Measurements from ENCODE around the gene SPINK5. TPM values are rescaled to one million over a fixed set of nuclear protein-coding genes. Genes with fewer than 3 reads are reported as not detected.

SPINK5 gene
- total and polyA plus RNA-seq, 3 donors from 2014 or later = 0.90 to 3.5 (median 1.1) TPM

- no peak for DNase-seq
- WGBS, 2 donors = 75 to 93% methylated on average over 1 of the region's 1 CpG
- Histone ChIP-seq H3K36me3 (ENCODE audit: low read depth, missing control alignments) (no peaks in the 10 kb centered on the region), H3K4me1 (no peaks in the 10 kb centered on the region), H3K27me3 (no peaks in the 10 kb centered on the region), H3K4me3 (no peak overlapping the region), H3K27ac (no peak overlapping the region), H3K9me3 (no peaks in the 10 kb centered on the region)
- TF ChIP-seq CTCF (IDR thresholded peaks at IDR 0.05) (no peak), POLR2A (IDR thresholded peaks at IDR 0.05) (no peak)
- intact Hi-C loops (cut with DNase I; ENCODE audit: low total_unique reads) = no loop called here
Observed at GRCh38 chr5:148163345-148163744, 99.6 kb downstream of the SPINK5 start.

GRCh38 chr5:148166550-148167283 lies 102.9 kb downstream of the SPINK5 start:
- H3K27ac ChIP-seq = no peak overlapping the region
- no peaks in the 10 kb centered on the region for H3K9me3 ChIP-seq
- TF ChIP-seq CTCF (IDR thresholded peaks at IDR 0.05) (no peak), POLR2A (IDR thresholded peaks at IDR 0.05) (no peak)
- H3K36me3 ChIP-seq (ENCODE audit: low read depth, missing control alignments) = no peaks in the 10 kb centered on the region
- intact Hi-C loops (cut with DNase I; ENCODE audit: low total_unique reads) = no loop called here
- WGBS, 2 donors = 88 to 90% methylated on average over 4 of the region's 4 CpGs
- DNase-seq = no peak
- H3K27me3 ChIP-seq = no peaks in the 10 kb centered on the region
- no peak overlapping the region for H3K4me3 ChIP-seq
- no peaks in the 10 kb centered on the region for H3K4me1 ChIP-seq

- H3K4me3 ChIP-seq = no peak within 1 kb of the TSS
- no peaks in the 10 kb centered on the region for H3K9me3 ChIP-seq
- DNase-seq = no peak
- no peaks in the 10 kb centered on the region for H3K36me3 ChIP-seq (ENCODE audit: low read depth, missing control alignments)
- H3K4me1 ChIP-seq = no peaks in the 10 kb centered on the region
- H3K27ac ChIP-seq = no peak within 1 kb of the TSS
- no peaks in the 10 kb centered on the region for H3K27me3 ChIP-seq
- no peak for TF ChIP-seq CTCF (IDR thresholded peaks at IDR 0.05)
- no peak for TF ChIP-seq POLR2A (IDR thresholded peaks at IDR 0.05)
- WGBS, 2 donors = 91 to 100% methylated on average over 1 of the region's 1 CpG
- intact Hi-C loops (cut with DNase I; ENCODE audit: low total_unique reads) = no loop called here
Observed at GRCh38 chr5:148168246-148168645, 104.5 kb downstream of the SPINK5 start, which contains the start of gene SPINK14. SPINK14 (plus strand) TSS chr5:148168546; CDS start chr5:148169733, 1,187 bp downstream.

- Histone ChIP-seq H3K4me1 (no peaks in the 10 kb centered on the region), H3K27ac (no peak overlapping the region), H3K27me3 (no peaks in the 10 kb centered on the region), H3K4me3 (no peak overlapping the region), H3K36me3 (ENCODE audit: low read depth, missing control alignments) (no peaks in the 10 kb centered on the region), H3K9me3 (no peaks in the 10 kb centered on the region)
- TF ChIP-seq POLR2A (IDR thresholded peaks at IDR 0.05) (no peak), CTCF (IDR thresholded peaks at IDR 0.05) (no peak)
- DNase-seq = no peak
- WGBS, 2 donors = 81 to 89% methylated on average over 2 of the region's 2 CpGs
- intact Hi-C loops (cut with DNase I; ENCODE audit: low total_unique reads) = no loop called here
Observed at GRCh38 chr5:148172377-148172776, 108.6 kb downstream of the SPINK5 start.

- Histone ChIP-seq H3K27me3 (no peaks in the 10 kb centered on the region), H3K4me3 (no peak overlapping the region), H3K27ac (no peak overlapping the region), H3K4me1 (no peaks in the 10 kb centered on the region), H3K36me3 (ENCODE audit: low read depth, missing control alignments) (no peaks in the 10 kb centered on the region), H3K9me3 (no peaks in the 10 kb centered on the region)
- no peak for DNase-seq
- WGBS, 2 donors = 28 to 31% methylated on average over 2 of the region's 2 CpGs
- intact Hi-C loops (cut with DNase I; ENCODE audit: low total_unique reads) = no loop called here
- no peak for TF ChIP-seq POLR2A (IDR thresholded peaks at IDR 0.05)
Observed at GRCh38 chr5:148176480-148176879, 112.7 kb downstream of the SPINK5 start.

Data from testis (tissue), 3 donors.